IPS DF 19.7 (cell line): ENCODE measurements around the gene CIITA.

Source experiments
- DNase-seq: peaks from one replicate; pipeline ENCODE4 v3.0.0-alpha.2; 2013; ENCODE audit warnings: low read depth, low spot score

CIITA gene

DNA sequence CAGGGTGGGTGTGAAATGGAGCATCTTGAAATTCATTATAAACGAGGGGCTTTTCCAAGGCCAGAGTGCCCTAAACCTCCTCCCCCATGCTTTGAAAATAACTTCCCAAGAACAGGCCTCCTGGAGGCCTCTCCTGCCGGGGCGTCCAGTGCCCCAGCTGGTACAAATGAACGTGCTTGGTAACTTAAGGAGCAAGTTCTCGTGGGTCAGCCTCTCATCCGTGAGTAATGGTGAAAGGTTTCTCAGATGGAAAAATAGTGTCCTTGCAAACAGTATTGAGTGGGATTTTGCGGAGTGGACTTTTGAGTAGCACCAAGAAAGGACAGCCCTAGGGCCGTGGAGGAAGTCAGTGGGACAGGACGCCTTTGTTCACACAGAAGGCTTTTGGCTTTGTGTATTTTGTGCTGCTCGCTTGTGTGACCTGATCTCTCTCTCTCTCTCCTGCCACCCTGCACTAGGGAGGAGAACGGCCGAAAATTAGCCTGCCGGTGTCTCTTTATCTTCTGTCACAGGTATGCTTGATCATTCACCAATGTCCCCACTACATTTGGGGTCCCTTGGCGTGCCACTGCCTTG, 102.0 kb downstream of the CIITA start:
- no peak for DNase-seq

DNA sequence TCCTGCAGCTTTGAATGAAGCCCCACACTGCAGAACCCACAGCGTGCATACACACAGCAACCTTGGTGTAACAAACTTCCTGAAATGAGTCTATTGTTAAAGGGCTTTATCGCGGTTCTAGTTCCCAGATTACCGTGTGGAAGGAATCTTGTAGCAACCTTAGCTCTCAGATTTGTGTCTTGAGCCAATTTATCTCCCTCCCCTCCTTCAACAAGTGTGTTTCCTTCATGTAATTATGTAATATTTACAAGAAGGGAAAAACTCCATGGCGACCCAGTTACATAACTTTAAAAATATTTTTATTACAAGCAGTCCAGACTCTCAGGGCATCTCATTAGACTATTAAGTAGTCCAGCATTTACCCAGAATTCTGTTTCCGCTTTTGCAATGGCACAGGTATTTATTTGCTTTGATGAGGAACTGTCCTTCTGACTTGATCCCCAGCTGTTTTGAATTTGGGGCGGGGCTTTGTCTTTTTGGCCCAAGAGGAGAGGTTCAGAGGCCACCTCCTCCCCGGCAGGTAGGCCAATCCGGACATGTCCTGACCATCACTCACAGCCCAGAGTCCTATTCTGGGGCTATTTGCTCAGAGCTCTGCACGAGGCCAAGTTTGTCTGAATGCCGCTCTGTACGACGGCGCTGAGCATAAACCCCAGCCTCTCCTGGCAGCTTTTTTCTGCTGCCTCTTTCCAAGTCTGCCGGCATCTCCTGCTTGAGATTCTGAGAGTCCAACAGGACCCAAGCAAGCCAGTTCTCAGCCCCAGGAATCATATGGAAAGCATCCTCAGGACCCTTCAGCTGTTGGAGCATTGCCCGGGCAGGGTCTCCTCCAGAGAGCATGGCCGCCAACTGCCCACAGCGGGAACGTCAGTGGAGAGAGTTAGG, 103.0 kb downstream of the CIITA start:
- DNase-seq = no peak

DNA sequence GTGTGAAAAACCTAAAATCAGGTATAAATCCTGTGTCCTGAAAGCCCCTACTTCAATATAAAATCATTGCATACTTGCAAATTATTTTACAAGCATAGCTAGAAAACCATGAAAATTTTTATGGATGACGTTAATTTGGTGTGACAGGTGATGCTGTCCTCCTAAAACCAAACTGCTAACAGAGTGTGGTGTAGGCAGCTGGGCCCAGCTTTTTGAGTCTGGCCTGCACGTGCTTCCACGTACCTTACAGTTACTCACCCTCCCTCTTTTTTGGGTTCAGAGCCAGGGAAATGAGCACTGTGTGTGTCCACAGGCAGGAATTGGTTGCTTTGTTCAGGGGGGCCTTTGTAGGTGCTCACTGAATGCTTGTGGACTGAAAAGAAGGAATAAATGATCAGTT, 103.8 kb downstream of the CIITA start:
- no peak for DNase-seq

DNA sequence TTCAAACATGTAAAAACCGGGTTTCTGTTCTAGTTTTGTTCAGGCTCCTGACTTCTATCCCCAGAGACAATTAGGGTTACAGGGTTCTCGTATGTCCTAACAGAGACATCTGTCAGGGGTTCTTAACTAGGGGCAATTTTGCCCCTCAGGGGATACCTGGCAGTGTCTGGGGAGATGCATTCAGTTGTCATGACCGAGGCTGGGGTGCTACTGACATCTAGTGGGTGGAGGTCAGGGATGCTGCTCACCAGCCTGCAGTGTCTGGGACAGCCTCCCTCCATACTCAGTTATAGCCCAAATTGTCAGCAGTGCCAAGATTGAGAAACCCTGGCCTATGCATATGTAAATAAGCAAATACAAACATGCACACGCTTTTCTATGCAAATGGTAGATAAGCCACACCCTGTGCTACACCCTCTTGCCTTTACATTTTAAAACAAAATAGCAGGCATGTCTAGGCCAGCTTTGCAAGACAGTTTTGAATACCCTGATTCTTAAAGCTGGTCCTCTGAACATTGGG, 104.8 kb downstream of the CIITA start:
- no peak for DNase-seq

DNA sequence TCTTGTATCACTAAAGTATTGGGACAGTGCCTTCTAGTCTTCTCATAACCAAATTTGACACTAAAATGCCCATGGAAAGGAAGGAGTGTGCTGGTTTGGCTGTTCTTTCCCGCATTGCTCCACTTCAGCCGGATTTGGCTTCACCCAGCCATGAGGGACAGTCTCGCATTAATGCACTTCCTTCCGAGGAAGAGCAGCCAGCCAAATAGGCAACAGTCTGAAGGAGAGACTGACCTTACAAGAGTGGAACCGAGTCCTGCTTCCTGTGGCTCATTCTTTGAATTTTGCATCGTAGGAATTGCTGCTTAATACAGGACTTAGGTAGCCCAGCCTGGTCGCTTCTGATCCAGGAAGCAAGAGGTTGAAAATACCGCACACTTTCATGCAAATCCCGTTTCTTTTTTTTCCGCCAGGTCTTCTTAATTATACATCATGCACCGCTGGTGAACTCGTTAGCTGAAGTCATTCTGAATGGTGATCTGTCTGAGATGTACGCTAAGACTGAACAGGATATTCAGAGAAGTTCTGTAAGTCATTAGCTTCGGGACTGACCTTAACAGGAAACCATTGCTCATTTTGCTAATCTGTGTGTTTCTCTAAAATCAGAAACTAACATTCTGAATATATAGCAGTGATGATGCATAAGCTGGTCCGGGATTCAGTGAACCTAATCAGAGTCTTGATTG, 105.6 kb downstream of the CIITA start:
- DNase-seq = no peak

DNA sequence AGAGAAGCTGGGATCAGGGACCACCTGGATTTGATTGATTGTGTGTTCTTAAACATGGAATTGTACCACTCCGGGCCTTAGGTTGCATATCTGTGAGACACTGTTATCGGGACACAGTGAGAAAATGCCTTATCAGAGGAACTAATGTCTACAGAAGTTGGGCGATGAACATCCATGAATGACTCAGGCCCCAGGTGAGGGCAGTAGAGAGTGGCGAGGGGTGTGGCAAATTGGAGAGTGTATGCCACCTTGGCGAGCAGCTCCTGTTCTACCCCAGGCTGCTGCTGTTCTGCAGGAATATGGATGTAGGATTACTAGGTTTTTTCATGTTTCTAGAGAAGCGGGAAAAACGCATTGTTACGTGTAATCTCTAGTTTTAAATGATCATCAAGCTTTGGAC, 106.2 kb downstream of the CIITA start:
- DNase-seq = no peak

DNA sequence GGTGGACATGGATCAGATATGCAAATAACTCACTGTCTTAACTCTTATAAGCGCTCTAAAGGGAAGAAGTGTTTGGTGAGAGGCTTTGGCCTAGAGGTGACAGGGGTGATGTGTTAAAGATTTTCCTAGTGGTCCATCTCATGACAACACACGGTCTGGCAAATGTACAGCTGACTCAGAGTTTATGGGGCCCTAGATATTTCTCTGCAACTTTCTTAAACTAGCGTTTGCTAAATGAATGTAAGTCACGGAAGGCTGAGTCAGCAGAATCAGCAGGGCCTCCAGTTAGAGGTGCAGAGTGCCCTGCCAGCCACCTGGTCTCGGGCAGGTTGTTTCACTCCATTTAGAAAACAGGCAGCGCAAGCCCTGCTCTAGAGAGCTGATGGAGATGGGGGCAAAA, 107.5 kb downstream of the CIITA start:
- DNase-seq = no peak
